ENCODE data around the gene SLC16A1.

SLC16A1 gene

DNA sequence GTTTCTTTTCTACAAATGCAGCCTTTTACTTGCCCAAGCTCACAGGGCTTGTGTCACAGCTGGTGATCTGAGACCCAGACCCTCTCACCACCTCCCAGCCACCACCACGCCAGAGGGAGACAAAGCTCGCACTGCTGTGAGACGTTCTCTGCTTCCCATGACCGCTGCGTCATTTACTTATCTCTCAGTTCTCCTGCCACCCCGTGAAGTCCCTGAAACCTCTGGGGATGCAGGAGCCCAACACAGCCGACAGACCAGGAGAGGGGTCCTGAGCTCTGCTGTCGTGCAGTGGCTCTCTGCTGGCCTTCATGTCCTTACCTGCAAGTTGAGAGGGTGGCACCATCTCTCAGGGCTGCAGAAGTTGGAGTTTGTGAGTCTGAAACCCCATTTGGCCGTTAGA lies 77.7 kb downstream of the SLC16A1 start:
- DNase-seq = no peak

DNA sequence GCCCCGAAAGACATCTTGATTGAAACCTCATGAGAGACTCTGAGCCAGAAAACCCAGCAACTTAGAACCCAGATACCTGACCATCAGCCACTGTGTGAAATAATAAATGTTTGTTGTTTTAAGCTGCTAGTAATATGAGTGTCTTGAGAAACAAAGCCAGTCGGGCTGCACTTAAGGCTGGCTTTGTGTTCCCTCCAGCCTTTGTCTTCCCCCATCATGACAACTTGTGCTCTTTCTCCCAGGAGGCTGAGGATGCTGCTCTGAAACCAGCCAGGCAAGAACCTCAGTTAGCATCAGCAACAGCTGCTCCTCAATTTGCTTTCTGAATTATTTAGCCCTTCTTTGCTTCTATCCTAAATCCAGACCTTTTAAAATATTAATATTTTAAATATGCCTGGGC lies 78.2 kb downstream of the SLC16A1 start:
- DNase-seq = no peak

DNA sequence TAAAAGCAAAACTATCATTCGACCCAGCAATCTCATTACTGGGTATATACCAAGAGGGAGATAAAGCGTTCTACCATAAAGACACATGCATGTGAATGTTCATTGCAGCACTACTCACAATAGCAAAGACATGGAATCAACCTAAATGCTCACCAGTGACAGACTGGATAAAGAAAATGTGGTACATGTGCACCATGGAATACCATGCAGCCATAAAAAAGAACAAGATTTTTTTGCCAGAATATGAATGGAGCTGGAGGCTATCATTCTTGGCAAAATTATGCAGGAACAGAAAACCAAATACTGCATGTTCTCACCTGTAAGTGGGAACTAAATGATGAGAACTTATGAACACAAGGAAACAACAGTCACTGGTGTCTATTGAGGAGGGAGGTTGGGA lies 79.7 kb downstream of the SLC16A1 start:
- DNase-seq = no peak

DNA sequence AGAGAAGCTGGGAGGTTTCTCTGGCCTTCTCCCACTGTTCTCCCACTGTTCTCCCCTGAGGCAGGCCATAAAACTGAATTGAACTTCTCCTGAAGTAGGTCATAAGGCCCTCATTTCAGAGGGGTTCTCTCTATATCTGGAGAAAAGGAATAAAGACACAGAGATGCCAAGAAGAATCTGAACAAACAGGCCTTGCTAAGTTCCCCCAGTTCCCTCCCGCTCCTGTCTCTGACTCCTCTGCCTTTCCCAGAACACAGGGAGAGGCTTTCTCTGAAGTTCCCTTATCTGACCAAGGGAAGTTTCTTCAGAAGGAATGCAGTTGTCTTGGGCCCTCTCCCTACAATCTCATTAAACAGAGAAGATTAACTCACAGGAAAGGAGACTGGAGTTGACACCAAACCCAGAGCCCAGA lies 83.4 kb downstream of the SLC16A1 start:
- no peak for DNase-seq

DNA sequence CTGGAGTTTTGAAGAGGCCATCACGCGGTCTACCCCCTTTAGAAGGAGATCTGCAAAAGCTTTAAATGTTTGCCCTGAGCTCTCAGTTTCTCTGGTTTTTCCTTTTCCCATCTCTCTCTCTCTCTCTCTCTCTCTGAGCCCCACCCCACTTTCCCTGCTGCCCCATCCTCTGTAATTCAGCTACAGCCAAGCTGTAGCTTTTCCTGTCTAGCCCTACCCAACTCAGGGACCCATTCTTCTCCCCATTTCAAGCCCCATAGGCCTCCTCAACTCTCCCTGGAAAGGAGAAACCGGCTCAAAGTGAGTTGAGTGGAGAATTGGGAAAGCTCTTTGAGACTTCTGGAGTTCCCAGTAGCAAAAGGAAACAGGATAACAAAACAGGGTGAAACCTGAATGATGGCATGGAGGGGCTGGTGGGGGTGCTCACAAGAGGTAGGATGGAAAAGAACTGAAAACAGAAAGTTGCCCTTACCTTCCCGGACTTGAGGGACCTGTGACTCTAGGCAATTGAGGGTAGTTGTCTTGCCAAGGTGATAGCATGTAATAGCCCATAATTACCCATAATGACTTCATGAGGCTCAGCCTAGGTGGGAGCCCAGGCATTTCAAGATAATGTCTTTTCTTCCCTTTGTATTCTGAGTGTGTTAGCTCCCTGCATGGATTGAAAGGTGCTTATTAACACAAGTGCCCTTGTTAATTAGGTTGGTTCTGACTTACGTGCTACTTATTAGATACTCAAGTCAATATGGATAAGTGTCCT lies 84.9 kb downstream of the SLC16A1 start:
- DNase-seq = no peak

DNA sequence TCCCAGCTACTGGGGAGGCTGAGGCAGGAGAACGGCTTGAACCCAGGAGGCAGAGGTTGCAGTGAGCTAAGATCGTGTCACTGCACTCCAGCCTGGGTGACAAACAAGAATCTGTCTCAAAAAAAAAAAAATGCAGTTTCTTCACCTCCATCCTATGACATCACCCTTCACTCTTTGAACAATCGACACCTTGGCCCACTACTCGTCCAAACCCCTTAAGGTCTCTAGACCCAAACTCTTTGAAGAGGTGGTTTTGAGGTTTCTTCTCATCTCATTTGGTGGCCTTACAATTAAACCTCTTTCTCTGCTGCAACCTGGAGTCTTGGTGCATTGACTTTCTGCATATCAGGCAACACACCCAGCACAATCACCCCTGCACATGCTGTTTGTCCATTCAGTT lies 86.1 kb downstream of the SLC16A1 start:
- DNase-seq = no peak

DNA sequence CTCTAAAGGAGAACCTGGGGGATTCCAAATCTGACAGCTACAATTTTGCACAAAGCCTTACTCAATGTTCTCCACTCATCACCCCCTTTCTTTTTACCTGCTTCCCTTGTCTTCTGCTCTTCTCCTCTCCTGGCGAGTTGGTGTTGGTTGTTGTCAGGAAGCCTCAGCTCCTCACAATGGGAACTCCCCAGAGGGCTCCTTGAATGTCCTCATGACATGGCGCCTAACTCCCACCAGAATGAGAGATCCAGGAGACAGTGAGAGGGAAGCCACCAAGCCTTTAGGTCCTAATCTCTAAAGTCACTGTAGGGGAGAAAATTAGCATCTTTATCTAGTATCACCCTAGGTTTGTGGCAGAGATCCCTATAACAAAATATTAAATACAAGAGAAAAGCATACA lies 87.8 kb downstream of the SLC16A1 start:
- DNase-seq = no peak

DNA sequence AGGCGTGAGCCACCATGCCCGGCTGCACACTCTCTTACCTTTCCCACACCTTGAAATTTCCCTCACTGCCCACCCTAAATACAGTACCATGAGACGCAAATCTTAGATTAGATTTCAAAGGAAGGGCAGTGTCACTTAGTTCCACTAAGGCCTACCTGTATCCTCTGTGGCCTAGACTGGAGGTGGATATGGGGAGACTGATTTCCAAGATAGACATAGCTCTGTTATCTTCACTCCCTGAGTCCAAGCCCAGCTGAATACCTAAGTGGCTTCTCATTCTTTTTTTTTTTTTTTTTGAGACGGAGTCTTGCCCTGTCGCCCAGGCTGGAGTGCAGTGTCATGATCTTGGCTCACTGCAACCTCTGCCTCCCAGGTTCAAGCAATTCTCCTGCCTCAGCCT lies 89.0 kb downstream of the SLC16A1 start:
- no peak for DNase-seq

DNA sequence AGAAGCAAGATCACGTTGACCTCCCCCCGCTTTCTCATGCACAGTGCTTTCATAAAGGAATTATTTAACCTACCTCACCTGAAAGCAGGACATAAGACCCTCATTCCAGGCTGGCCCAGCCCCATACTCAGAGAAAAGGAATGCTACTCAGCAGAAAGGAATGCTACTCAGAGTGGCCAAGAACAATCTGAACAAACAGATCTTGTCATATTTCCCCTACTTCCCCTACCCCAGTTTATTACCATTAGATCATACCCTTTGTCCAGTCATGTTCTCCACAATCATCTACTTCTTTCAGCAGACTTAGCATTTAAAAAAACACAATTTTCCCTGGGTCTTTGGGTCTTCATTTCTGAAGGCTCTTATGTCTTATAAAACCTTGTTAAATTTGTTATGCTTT lies 89.8 kb downstream of the SLC16A1 start:
- no peak for DNase-seq

DNA sequence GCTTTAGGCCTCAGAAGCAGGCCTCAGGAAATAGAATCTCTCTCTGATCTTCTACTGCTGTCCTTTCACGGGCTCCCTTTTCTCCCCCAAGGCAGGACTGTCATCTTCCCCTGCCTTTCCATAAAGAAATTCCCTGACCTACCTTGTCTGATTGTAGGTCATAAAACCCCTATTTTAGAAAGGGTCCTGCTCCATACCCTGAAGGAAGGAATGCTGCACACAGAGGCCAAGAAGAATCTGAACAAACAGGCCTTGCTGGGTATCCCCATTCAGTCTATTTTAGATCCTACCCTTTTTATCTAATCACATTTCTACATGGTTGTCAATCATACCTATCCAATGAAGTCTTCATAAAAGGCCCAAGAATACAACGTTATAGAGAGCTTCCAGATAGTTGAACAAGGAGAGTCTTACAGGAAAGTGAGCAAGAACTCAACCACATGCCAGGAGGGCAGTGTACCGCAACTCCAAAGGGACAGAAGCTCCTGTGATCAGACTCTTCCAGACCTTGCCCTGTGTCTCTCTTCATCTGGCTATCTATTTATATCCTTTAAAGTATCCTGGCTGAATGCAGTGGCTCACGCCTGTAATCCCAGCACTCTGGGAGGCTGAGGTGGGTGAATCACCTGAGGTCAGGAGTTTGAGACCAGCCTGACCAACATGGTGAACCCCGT lies 93.1 kb downstream of the SLC16A1 start:
- no peak for DNase-seq
